ENCODE results near the gene SLX4. TPM values are rescaled to one million over a fixed set of nuclear protein-coding genes. Genes with fewer than 3 reads are reported as not detected.

The SLX4 gene
- polyA plus RNA-seq, 6 donors from 2014 or later, result 0.29 to 1.6 (median 0.74) TPM

- no peaks in the 10 kb centered on the region for H3K36me3 Mint-ChIP-seq
- no peak for ATAC-seq (ENCODE audit: low read depth in 2 of 2)
- DNase-seq, result no peak
- H3K4me3 Mint-ChIP-seq, result peak overlapping the region; percentile 64 to 100 (median 72)
- H3K9me3 Mint-ChIP-seq, result no peaks in the 10 kb centered on the region
- H3K27ac Mint-ChIP-seq, result peak overlapping the region in 5 of 6 donors; percentile 61 to 94 (median 90)
- H3K4me1 Mint-ChIP-seq, result peaks cover 43 to 59% (median 55%) of the 10 kb centered on the region in 3 donors
- H3K27me3 Mint-ChIP-seq, result no peaks in the 10 kb centered on the region
These were observed 31.6 kb downstream of the SLX4 start for GRCh38 chr16:3579776-3580175.

DNA sequence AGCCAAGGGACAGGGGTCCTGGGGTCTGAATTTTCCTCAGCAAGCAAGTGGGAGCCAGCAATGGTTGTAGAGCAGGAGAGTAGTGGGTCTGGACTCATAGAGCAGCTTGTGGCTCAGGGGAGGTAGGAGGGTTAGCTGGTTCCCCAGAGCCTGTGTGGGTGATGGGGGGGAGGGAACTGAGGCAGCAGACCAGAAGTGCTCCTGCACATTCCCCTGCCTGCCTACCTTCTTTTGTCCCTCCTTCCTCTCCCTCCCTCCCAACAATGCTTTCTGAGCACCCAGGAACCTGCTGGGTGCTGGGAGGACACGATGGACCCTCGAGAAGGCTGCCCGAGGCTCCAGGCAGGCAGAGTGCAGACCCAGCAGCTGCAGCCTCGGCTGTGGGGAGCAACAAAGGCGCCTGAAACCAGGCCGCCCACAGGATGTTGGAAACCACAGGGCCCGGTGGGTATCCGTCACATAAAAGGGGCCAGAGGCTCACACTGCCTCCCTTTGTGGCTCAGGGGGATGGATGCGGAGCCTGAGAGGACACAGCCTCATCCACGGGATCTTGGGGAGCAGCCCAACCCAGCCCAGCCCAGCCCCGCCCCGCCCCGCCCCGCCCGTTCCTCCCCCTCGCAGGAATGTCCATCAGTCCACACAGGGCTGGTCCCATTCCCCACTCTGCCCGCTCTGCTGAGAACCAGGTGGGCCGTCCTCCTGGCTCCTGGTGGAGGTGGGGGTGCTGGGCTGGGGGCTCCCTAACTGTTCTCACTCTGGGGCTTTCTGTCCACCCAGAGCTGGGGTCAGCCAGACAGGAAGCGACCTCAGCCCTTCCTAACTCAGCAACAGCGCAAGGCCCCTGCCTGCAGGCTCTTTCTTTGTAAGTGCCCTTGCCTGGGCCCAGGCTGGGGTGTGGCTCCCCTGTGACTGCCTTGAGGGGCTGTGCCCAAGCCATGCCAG lies 32.5 kb downstream of the SLX4 start:
- Mint-ChIP-seq H3K4me1 (peaks cover 43 to 63% (median 62%) of the 10 kb centered on the region in 3 donors), H3K4me3 (peak overlapping the region; percentile 75 to 100 (median 98)), H3K27ac (peak overlapping the region in 5 of 6 donors; percentile 88 to 97 (median 95)), H3K9me3 (no peaks in the 10 kb centered on the region), H3K36me3 (no peaks in the 10 kb centered on the region), H3K27me3 (no peaks in the 10 kb centered on the region)
- DNase-seq (peak; percentile 31), ATAC-seq (ENCODE audit: low read depth in 2 of 2) (peak; percentile 49 to 59)

DNA sequence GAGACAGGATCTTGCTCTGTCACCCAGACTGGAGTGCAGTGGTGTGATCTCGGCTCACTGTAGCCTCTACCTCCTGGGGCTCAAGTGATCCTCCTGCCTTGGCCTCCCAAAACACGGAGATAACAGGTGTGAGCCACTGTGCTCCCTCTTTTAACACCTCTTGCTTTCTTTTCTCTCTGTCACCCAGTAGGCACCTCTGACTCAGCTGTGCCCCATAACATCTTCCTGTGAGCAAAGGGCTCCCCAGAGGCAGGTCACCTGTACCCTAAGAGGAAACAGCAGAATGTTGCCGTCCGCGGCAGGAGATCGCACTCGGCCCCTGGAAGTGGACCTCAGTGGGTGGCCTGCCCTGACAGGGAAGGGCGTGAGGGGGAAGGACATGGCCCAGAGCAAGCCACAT lies 33.3 kb downstream of the SLX4 start:
- Mint-ChIP-seq H3K27me3 (no peaks in the 10 kb centered on the region), H3K9me3 (no peaks in the 10 kb centered on the region), H3K4me3 (peak overlapping the region; percentile 95 to 100 (median 98)), H3K36me3 (no peaks in the 10 kb centered on the region), H3K27ac (peak overlapping the region; percentile 38 to 97 (median 92)), H3K4me1 (peaks cover 43 to 68% (median 67%) of the 10 kb centered on the region in 3 donors)
- DNase-seq (no peak), ATAC-seq (ENCODE audit: low read depth in 2 of 2) (peak; percentile 15 to 25)

GRCh38 chr16:3577302-3577752 lies 34.1 kb downstream of the SLX4 start, which contains the start of gene NLRC3:
NLRC3 (minus strand) TSS chr16:3577403; CDS start chr16:3565036, 12,367 bp downstream.
- H3K4me3 Mint-ChIP-seq, result peak within 1 kb of the TSS; percentile 95 to 100 (median 98)
- peak within 1 kb of the TSS; percentile 91 to 97 (median 96) for H3K27ac Mint-ChIP-seq
- H3K4me1 Mint-ChIP-seq, result peaks cover 43 to 76% (median 69%) of the 10 kb centered on the region in 3 donors
- ATAC-seq (ENCODE audit: low read depth in 2 of 2) (peak; percentile 44 to 54), DNase-seq (peak; percentile 39)
- H3K27me3 Mint-ChIP-seq, result no peaks in the 10 kb centered on the region
- no peaks in the 10 kb centered on the region for H3K9me3 Mint-ChIP-seq
- H3K36me3 Mint-ChIP-seq, result no peaks in the 10 kb centered on the region

DNA sequence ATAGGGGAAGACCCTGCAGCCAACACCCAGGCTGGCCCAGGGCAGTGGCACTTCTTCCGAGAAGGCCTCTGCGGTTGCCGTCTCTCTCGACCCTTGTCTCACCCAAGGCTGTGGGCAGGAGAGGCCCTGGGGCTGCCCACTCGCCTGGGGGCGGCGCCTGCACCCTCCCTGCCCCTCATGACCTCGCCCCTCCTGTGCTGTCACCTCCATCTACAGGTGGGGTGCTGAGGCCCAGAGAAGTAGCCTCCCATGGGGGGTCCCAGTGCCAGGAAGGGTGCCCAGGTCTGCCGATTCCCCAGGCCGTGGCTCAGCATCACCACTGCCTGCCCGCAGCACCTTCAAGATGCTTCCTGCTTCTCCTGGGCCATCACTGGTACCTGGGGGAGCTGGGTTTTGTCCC lies 35.2 kb downstream of the SLX4 start:
- Mint-ChIP-seq H3K4me1 (peaks cover 43 to 78% (median 69%) of the 10 kb centered on the region in 3 donors), H3K27ac (peak overlapping the region in 4 of 6 donors; percentile 93 to 97 (median 94)), H3K36me3 (no peaks in the 10 kb centered on the region), H3K4me3 (peak overlapping the region; percentile 95 to 100 (median 98)), H3K9me3 (no peaks in the 10 kb centered on the region), H3K27me3 (no peaks in the 10 kb centered on the region)
- ATAC-seq (ENCODE audit: low read depth in 2 of 2) (peak in 1 of 2 donors; percentile 17), DNase-seq (no peak)

DNA sequence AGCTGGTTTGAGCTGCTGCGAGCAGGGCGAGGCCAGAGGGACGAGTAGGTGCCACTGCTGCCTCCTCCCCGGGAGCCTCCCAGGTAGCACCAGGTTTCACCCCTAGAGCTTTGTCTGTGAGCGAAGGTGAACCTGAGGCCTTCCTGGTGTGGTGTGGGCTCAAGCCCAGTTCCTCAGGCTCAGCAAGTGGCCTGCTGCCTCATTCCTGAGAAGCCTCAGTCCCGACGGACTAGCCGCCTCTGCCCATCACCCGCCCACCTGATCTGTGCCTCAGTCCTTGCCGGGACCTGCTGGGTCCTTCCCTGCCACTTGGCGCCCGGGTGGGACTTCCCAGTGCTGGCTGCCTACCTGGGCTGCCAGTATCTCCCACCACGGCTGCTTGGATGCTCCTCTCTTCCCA lies 35.9 kb downstream of the SLX4 start:
- DNase-seq (no peak), ATAC-seq (ENCODE audit: low read depth in 2 of 2) (no peak)
- Mint-ChIP-seq H3K4me3 (peak overlapping the region; percentile 64 to 100 (median 98)), H3K9me3 (peaks cover 1 to 6% (median 2%) of the 10 kb centered on the region in 7 donors), H3K36me3 (peaks cover 3 to 5% of the 10 kb centered on the region in 2 donors), H3K4me1 (peaks cover 38 to 73% (median 63%) of the 10 kb centered on the region in 3 donors), H3K27me3 (no peaks in the 10 kb centered on the region), H3K27ac (peak overlapping the region in 4 of 6 donors; percentile 27 to 94 (median 55))

- H3K36me3 Mint-ChIP-seq, result peaks cover 8 to 11% of the 10 kb centered on the region in 2 donors
- H3K4me1 Mint-ChIP-seq, result peaks cover 30 to 60% (median 54%) of the 10 kb centered on the region in 3 donors
- H3K27ac Mint-ChIP-seq, result peak overlapping the region in 3 of 6 donors; percentile 47 to 94 (median 79)
These were observed 37.2 kb downstream of the SLX4 start for GRCh38 chr16:3574195-3574594.

DNA sequence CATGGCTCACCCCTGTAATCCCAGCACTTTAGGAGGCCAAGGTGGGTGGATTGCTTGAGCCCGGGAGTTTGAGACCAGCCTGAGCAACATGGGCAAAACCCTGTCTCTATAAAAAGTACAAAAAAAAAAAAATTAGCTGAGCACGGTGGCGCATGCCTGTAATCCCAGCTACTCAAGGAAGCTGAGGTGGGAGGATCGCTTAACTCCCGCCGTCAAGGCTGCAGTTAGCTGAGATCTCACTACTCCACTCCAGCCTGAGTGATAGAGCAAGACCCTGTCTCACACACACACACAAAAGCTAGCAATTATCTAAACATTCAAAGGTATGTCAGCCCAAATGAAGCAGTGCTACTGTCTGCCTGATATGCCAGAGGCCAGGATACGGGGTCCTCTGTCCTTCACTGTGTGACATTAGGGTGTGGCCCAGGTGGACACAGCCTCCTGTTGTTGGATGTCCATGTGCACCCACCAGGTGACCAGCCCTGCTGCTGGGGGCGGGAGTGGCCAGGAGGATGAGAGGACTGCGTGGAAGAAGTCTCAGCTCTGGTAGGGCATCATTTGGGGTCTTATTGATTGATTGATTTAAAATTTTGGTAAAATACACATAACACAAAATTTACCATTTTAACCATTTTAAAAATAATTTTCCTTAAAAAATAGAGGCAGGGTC lies 38.1 kb downstream of the SLX4 start:
- Mint-ChIP-seq H3K27me3 (no peaks in the 10 kb centered on the region), H3K27ac (peak overlapping the region in 4 of 6 donors; percentile 38 to 85 (median 50)), H3K4me1 (peaks cover 22 to 51% (median 46%) of the 10 kb centered on the region in 3 donors), H3K36me3 (peaks cover 8 to 11% of the 10 kb centered on the region in 2 donors), H3K9me3 (peaks cover 5 to 10% (median 8%) of the 10 kb centered on the region in 7 donors), H3K4me3 (peak overlapping the region in 2 of 8 donors; percentile 44 to 77)
- DNase-seq (no peak), ATAC-seq (ENCODE audit: low read depth in 2 of 2) (no peak)

More at GRCh38 chr16:3574195-3574594, 37.2 kb downstream of the SLX4 start:
- H3K27me3 Mint-ChIP-seq, result no peaks in the 10 kb centered on the region
- ATAC-seq (ENCODE audit: low read depth in 2 of 2) (no peak), DNase-seq (no peak)
- peak overlapping the region in 4 of 8 donors; percentile 41 to 100 (median 77) for H3K4me3 Mint-ChIP-seq
- H3K9me3 Mint-ChIP-seq, result peaks cover 5 to 10% (median 8%) of the 10 kb centered on the region in 7 donors

GRCh38 chr16:3570420-3571062 lies 40.9 kb downstream of the SLX4 start:
- Mint-ChIP-seq H3K9me3 (peaks cover 5 to 10% (median 8%) of the 10 kb centered on the region in 7 donors), H3K4me3 (no peak overlapping the region), H3K27me3 (no peaks in the 10 kb centered on the region), H3K27ac (no peak overlapping the region), H3K4me1 (peaks cover 3 to 25% (median 23%) of the 10 kb centered on the region in 3 donors), H3K36me3 (peaks cover 8 to 11% of the 10 kb centered on the region in 2 donors)
- DNase-seq (no peak), ATAC-seq (ENCODE audit: low read depth in 2 of 2) (no peak)

DNA sequence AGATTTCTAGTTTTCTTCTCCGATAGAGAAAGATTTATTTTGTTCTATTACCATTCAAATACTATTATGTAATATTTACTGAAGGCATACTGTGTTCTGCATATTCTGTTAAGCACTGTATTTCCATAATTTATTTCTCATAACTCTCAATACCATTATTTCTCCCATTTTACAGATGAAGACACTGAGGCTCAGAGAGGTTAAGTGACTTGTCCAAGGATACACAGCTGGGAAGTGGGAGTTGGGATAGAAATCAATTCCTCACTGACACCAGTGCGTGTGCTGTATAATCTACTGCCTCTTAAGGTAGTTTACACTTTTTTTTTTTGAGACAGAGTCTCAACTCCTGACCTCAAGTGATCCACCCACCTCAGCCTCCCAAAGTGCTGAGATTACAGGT lies 41.6 kb downstream of the SLX4 start:
- Mint-ChIP-seq H3K27me3 (no peaks in the 10 kb centered on the region), H3K27ac (peak overlapping the region in 1 of 6 donors; percentile 62), H3K4me3 (no peak overlapping the region), H3K9me3 (peaks cover 5 to 10% (median 8%) of the 10 kb centered on the region in 7 donors), H3K4me1 (peaks cover 7 to 23% (median 16%) of the 10 kb centered on the region in 3 donors), H3K36me3 (peaks cover 8 to 11% of the 10 kb centered on the region in 2 donors)
- ATAC-seq (ENCODE audit: low read depth in 2 of 2) (no peak), DNase-seq (no peak)

GRCh38 chr16:3566990-3567389 lies 44.4 kb downstream of the SLX4 start:
- Mint-ChIP-seq H3K27me3 (no peaks in the 10 kb centered on the region), H3K27ac (no peak overlapping the region), H3K4me3 (no peak overlapping the region), H3K4me1 (peaks cover 0 to 7% (median 5%) of the 10 kb centered on the region in 3 donors), H3K9me3 (peaks cover 5 to 10% (median 8%) of the 10 kb centered on the region in 7 donors), H3K36me3 (peaks cover 8 to 11% of the 10 kb centered on the region in 2 donors)
- DNase-seq (no peak), ATAC-seq (ENCODE audit: low read depth in 2 of 2) (no peak)

DNA sequence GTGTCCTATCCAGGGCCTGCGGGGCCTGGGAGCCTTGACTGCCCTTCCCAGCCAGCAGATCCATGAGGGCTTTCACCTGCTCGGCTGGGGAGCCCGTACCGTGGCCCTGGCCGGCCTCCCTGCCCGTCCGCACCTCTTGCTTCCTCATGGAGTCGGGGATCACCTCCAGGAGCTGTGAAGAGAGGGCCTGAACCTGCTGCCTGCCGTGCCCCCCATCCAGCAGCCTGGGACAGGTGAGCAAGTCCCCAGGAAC lies 46.6 kb downstream of the SLX4 start:
- DNase-seq, result no peak
- ATAC-seq (ENCODE audit: low read depth in 2 of 2), result no peak
- Mint-ChIP-seq H3K27ac (peak overlapping the region in 1 of 6 donors; percentile 30), H3K36me3 (no peaks in the 10 kb centered on the region), H3K27me3 (no peaks in the 10 kb centered on the region), H3K9me3 (peaks cover 0 to 3% (median 0%) of the 10 kb centered on the region in 7 donors), H3K4me1 (peaks cover 0 to 3% (median 2%) of the 10 kb centered on the region in 3 donors), H3K4me3 (no peak overlapping the region)
